ENCODE results near the gene CFHR5. TPM values are rescaled to one million over a fixed set of nuclear protein-coding genes. Genes with fewer than 3 reads are reported as not detected.

The CFHR5 gene
- polyA plus RNA-seq, 1 donor from 2014 or later, result not detected

DNA sequence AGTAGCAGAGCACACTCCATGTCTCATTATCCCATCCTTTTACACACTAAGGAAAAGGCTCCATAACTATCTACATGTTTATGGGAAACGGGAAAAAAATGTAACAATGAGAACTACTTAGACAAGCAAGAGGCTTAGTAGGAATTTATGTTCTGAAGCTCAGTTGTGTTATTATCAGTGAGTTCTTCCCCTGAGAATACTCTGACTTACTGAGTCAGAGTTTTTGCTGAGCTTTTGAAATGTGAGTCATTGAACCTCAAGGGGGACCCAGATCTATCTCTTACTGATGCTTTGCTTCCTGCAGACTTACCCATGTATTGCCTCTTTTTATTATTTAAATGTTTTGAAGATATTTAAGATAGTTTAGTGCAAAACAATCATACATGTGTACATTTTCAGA is 20.1 kb downstream of the CFHR5 start:
- Histone ChIP-seq H3K9ac (ENCODE audit: low read length) (no peak overlapping the region), H3K9me3 (ENCODE audit: low read length) (no peaks in the 10 kb centered on the region)

DNA sequence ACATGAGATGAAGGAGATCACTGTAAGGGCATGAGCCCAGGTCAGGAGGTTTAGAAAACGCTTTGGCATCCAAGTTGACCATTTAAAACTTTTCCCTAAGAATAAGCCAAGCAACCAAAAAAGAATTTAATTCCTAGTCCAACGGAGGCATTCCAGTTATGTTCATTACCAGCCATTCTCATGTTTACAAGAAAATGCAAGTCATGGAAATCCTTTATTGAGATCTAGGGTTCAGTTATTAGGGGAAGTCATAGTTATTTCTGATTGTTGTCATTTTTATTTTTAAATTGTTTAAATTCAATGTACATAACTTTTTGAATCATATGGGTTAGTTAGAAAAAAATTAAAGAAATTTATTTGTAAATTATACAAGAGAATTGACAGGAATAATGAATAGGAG is 24.5 kb downstream of the CFHR5 start:
- no peak overlapping the region for H3K9ac ChIP-seq (ENCODE audit: low read length)
- no peaks in the 10 kb centered on the region for H3K9me2 ChIP-seq (ENCODE audit: insufficient read depth, low read length)
- no peaks in the 10 kb centered on the region for H3K9me3 ChIP-seq (ENCODE audit: low read length)
- H3K27me3 ChIP-seq (ENCODE audit: insufficient read depth, low read depth, low read length), result no peaks in the 10 kb centered on the region
- H4K20me1 ChIP-seq (ENCODE audit: insufficient read depth), result no peaks in the 10 kb centered on the region
- H3K4me3 ChIP-seq (ENCODE audit: low read length), result no peak overlapping the region
- no peak overlapping the region for H3K4me2 ChIP-seq (ENCODE audit: low read length)
- no peaks in the 10 kb centered on the region for H3K36me3 ChIP-seq (ENCODE audit: insufficient read depth, low read length)
- no peaks in the 10 kb centered on the region for H3F3A ChIP-seq (ENCODE audit: insufficient read depth, low read length, poor library complexity, severe bottlenecking)
- no peaks in the 10 kb centered on the region for H3K79me2 ChIP-seq (replicated peaks; ENCODE audit: insufficient read depth, low read length)
- no peak overlapping the region for H2AFZ ChIP-seq (ENCODE audit: low read depth, low read length)
- no peak overlapping the region for H3K27ac ChIP-seq (ENCODE audit: low read length)
- no peak for TF ChIP-seq REST (IDR thresholded peaks at IDR 0.05; ENCODE audit: borderline replicate concordance)
- TF ChIP-seq TAF1 (IDR thresholded peaks at IDR 0.05; ENCODE audit: low read depth), result no peak
- TF ChIP-seq, protein P1, sequence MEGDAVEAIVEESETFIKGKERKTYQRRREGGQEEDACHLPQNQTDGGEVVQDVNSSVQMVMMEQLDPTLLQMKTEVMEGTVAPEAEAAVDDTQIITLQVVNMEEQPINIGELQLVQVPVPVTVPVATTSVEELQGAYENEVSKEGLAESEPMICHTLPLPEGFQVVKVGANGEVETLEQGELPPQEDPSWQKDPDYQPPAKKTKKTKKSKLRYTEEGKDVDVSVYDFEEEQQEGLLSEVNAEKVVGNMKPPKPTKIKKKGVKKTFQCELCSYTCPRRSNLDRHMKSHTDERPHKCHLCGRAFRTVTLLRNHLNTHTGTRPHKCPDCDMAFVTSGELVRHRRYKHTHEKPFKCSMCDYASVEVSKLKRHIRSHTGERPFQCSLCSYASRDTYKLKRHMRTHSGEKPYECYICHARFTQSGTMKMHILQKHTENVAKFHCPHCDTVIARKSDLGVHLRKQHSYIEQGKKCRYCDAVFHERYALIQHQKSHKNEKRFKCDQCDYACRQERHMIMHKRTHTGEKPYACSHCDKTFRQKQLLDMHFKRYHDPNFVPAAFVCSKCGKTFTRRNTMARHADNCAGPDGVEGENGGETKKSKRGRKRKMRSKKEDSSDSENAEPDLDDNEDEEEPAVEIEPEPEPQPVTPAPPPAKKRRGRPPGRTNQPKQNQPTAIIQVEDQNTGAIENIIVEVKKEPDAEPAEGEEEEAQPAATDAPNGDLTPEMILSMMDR (IDR thresholded peaks at IDR 0.05; ENCODE audit: poor library complexity, severe bottlenecking), result no peak
- no peak for TF ChIP-seq EZH2 (IDR thresholded peaks at IDR 0.05; ENCODE audit: borderline replicate concordance, insufficient read depth, low read length, poor library complexity, severe bottlenecking)
- no peak for TF ChIP-seq EP300 (conservative IDR thresholded peaks at IDR 0.05; ENCODE audit: poor library complexity, severe bottlenecking)
- no peak for TF ChIP-seq POLR2AphosphoS5 (IDR thresholded peaks at IDR 0.05)
- no peak for TF ChIP-seq RAD21 (conservative IDR thresholded peaks at IDR 0.05)
- TF ChIP-seq SMC3 (conservative IDR thresholded peaks at IDR 0.05; ENCODE audit: poor library complexity), result no peak

More for the DNA sequence above, 20.1 kb downstream of the CFHR5 start:
- H3K4me3 ChIP-seq (ENCODE audit: low read length), result no peak overlapping the region
- H2AFZ ChIP-seq (ENCODE audit: low read depth, low read length), result no peak overlapping the region
- H3F3A ChIP-seq (ENCODE audit: insufficient read depth, low read length, poor library complexity, severe bottlenecking), result no peaks in the 10 kb centered on the region
- no peak overlapping the region for H3K4me2 ChIP-seq (ENCODE audit: low read length)
- no peak for TF ChIP-seq EZH2 (IDR thresholded peaks at IDR 0.05; ENCODE audit: borderline replicate concordance, insufficient read depth, low read length, poor library complexity, severe bottlenecking)
- TF ChIP-seq POLR2AphosphoS5 (IDR thresholded peaks at IDR 0.05), result no peak
- no peak for TF ChIP-seq REST (IDR thresholded peaks at IDR 0.05; ENCODE audit: borderline replicate concordance)
- TF ChIP-seq, protein P1 (IDR thresholded peaks at IDR 0.05; ENCODE audit: poor library complexity, severe bottlenecking), result no peak
- no peak for TF ChIP-seq EP300 (conservative IDR thresholded peaks at IDR 0.05; ENCODE audit: poor library complexity, severe bottlenecking)
- no peak for TF ChIP-seq TAF1 (IDR thresholded peaks at IDR 0.05; ENCODE audit: low read depth)
- TF ChIP-seq SMC3 (conservative IDR thresholded peaks at IDR 0.05; ENCODE audit: poor library complexity), result no peak
- no peak for TF ChIP-seq RAD21 (conservative IDR thresholded peaks at IDR 0.05)
- TF ChIP-seq MXI1 (conservative IDR thresholded peaks at IDR 0.05; ENCODE audit: poor library complexity, severe bottlenecking), result no peak
- H3K79me2 ChIP-seq (replicated peaks; ENCODE audit: insufficient read depth, low read length), result no peaks in the 10 kb centered on the region
- no peaks in the 10 kb centered on the region for H3K27me3 ChIP-seq (ENCODE audit: insufficient read depth, low read depth, low read length)
- no peaks in the 10 kb centered on the region for H3K36me3 ChIP-seq (ENCODE audit: insufficient read depth, low read length)
- H4K20me1 ChIP-seq (ENCODE audit: insufficient read depth), result no peaks in the 10 kb centered on the region
- no peak overlapping the region for H3K27ac ChIP-seq (ENCODE audit: low read length)
- H3K9me2 ChIP-seq (ENCODE audit: insufficient read depth, low read length), result no peaks in the 10 kb centered on the region
